GM10248 (cell line): Measurements from ENCODE around the gene PRAMEF1.
"Not testable (repeated sequence)": the region's sequence is repeated elsewhere in the genome, so short reads cannot be mapped to it uniquely, and the experiment has no call there.

Experiments
- CTCF ChIA-PET: fragments of 300-600 bp; sonication (Branson Sonifier 250); formaldehyde crosslinking; extraction: SDS; loops from one replicate; lab custom pipeline; 2021; ENCODE audit warnings: antibody characterized with exemption; lab: Yijun Ruan, JAX
- POLR2A ChIA-PET: fragments of 350-650 bp; sonication (Branson Sonifier 250); formaldehyde crosslinking; extraction: SDS; loops from one replicate; lab custom pipeline; 2020; ENCODE audit warnings: antibody characterized with exemption; lab: Yijun Ruan, JAX
- DNase-seq: peaks from one replicate; pipeline ENCODE4 v3.0.0; 2012; ENCODE audit errors: extremely low spot score
- CTCF ChIP-seq: IDR thresholded peaks from 2 replicates; pipeline ENCODE4 v1.5.1; 2012; ENCODE audit warnings: mild to moderate bottlenecking, low read depth; ENCODE audit errors: extremely low read depth, missing control alignments, control extremely low read depth

Gene PRAMEF1

GRCh38 chr1:12798911-12799310, 7.7 kb downstream of the PRAMEF1 start:
- CTCF ChIA-PET, result interaction anchor here (1.0 kb wide), 1 partner anchor 14 kb away, joined by 3 read pairs; no protein-coding TSS in a partner anchor
- no peak for TF ChIP-seq CTCF
- no peak for DNase-seq
- POLR2A ChIA-PET, result no interaction called here

GRCh38 chr1:12799730-12800129, 8.5 kb downstream of the PRAMEF1 start:
- no peak for TF ChIP-seq CTCF
- ChIA-PET POLR2A (no interaction called here), CTCF (no interaction called here)

GRCh38 chr1:12809933-12810332, 18.7 kb downstream of the PRAMEF1 start:
- no peak for TF ChIP-seq CTCF
- ChIA-PET CTCF (no interaction called here), POLR2A (no interaction called here)
- no peak for DNase-seq

More at GRCh38 chr1:12799730-12800129, 8.5 kb downstream of the PRAMEF1 start:
- DNase-seq, result no peak

GRCh38 chr1:12810691-12811408, 19.7 kb downstream of the PRAMEF1 start:
- no peak for TF ChIP-seq CTCF
- ChIA-PET POLR2A (no interaction called here), CTCF (no interaction called here)
- no peak for DNase-seq

- ChIA-PET POLR2A (interaction anchor here (0.7 kb wide), 1 partner anchor 1820 kb away, joined by 3 read pairs; no protein-coding TSS in a partner anchor), CTCF (no interaction called here)
- no peak for DNase-seq
- no peak for TF ChIP-seq CTCF
These were observed 20.2 kb downstream of the PRAMEF1 start for GRCh38 chr1:12811409-12811784.

- POLR2A ChIA-PET, result not testable (repeated sequence)
These were observed 27.9 kb downstream of the PRAMEF1 start for GRCh38 chr1:12819061-12819460.

GRCh38 chr1:12831310-12831709, 40.1 kb downstream of the PRAMEF1 start, which contains the start of gene PRAMEF11:
PRAMEF11 (minus strand) TSS chr1:12831410; CDS start chr1:12828789, 2,621 bp downstream.
- CTCF ChIA-PET, POLR2A ChIA-PET, DNase-seq: not testable (repeated sequence)

More at GRCh38 chr1:12819061-12819460, 27.9 kb downstream of the PRAMEF1 start:
- DNase-seq, CTCF ChIA-PET: not testable (repeated sequence)

GRCh38 chr1:12833251-12833650, 42.1 kb downstream of the PRAMEF1 start:
- POLR2A ChIA-PET, DNase-seq, CTCF ChIA-PET: not testable (repeated sequence)
